ENCODE measurements around the gene EXPH5.

Gene EXPH5

DNA sequence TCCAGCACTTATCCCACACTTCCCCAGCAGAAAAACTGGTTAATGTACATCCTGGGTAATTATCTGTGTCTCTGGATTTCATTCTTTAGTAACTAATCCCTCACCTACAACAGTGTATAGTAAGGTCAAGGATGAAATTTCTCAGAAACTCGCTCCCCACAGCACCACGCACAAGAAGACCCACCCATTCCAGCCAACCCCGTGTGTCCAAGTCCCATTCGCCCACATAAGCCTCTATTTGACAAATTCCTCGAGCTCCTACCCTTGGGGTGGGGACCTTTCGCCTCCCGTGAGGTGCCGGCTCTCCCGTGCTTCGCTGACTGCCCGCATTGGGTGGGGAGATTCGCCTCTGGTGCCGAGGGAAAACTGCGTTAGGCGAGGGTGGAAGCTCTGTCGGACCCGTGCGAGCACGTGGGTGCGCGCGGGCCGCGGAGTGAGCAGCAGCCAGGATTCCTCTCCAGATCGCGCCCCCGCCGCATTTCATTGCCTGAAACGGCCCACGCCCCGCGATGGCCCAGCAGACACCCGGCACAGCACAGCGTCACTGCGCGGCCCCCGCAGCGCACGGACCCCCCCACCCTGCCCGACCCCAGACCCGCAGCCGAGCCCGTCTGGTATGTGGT is 866 bp downstream of the EXPH5 start (continued):
- TF ChIP-seq, protein P1, sequence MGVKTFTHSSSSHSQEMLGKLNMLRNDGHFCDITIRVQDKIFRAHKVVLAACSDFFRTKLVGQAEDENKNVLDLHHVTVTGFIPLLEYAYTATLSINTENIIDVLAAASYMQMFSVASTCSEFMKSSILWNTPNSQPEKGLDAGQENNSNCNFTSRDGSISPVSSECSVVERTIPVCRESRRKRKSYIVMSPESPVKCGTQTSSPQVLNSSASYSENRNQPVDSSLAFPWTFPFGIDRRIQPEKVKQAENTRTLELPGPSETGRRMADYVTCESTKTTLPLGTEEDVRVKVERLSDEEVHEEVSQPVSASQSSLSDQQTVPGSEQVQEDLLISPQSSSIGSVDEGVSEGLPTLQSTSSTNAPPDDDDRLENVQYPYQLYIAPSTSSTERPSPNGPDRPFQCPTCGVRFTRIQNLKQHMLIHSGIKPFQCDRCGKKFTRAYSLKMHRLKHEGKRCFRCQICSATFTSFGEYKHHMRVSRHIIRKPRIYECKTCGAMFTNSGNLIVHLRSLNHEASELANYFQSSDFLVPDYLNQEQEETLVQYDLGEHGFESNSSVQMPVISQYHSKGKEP (tag by site-specific recombination; IDR thresholded peaks at IDR 0.05), result no peak
- TF ChIP-seq MYNN (tag by site-specific recombination; IDR thresholded peaks at IDR 0.05; ENCODE audit: borderline replicate concordance), result no peak
- TF ChIP-seq ZNF521 (tag by site-specific recombination; IDR thresholded peaks at IDR 0.05), result no peak
- TF ChIP-seq, protein P2, sequence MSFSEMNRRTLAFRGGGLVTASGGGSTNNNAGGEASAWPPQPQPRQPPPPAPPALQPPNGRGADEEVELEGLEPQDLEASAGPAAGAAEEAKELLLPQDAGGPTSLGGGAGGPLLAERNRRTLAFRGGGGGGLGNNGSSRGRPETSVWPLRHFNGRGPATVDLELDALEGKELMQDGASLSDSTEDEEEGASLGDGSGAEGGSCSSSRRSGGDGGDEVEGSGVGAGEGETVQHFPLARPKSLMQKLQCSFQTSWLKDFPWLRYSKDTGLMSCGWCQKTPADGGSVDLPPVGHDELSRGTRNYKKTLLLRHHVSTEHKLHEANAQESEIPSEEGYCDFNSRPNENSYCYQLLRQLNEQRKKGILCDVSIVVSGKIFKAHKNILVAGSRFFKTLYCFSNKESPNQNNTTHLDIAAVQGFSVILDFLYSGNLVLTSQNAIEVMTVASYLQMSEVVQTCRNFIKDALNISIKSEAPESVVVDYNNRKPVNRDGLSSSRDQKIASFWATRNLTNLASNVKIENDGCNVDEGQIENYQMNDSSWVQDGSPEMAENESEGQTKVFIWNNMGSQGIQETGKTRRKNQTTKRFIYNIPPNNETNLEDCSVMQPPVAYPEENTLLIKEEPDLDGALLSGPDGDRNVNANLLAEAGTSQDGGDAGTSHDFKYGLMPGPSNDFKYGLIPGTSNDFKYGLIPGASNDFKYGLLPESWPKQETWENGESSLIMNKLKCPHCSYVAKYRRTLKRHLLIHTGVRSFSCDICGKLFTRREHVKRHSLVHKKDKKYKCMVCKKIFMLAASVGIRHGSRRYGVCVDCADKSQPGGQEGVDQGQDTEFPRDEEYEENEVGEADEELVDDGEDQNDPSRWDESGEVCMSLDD (tag by site-specific recombination; IDR thresholded peaks at IDR 0.05), result no peak
- TF ChIP-seq ZNF341 (tag by site-specific recombination; IDR thresholded peaks at IDR 0.05; ENCODE audit: low read depth), result peak; percentile 23; the same call in 1 of the 2 replicates
- TF ChIP-seq ZNF274 (IDR thresholded peaks at IDR 0.05; ENCODE audit: low read length), result no peak
- no peak for TF ChIP-seq ZNF274 (tag by site-specific recombination; IDR thresholded peaks at IDR 0.05; ENCODE audit: borderline replicate concordance)
- no peak for TF ChIP-seq ZNF600 (tag by site-specific recombination; IDR thresholded peaks at IDR 0.05)
- TF ChIP-seq, protein P3, sequence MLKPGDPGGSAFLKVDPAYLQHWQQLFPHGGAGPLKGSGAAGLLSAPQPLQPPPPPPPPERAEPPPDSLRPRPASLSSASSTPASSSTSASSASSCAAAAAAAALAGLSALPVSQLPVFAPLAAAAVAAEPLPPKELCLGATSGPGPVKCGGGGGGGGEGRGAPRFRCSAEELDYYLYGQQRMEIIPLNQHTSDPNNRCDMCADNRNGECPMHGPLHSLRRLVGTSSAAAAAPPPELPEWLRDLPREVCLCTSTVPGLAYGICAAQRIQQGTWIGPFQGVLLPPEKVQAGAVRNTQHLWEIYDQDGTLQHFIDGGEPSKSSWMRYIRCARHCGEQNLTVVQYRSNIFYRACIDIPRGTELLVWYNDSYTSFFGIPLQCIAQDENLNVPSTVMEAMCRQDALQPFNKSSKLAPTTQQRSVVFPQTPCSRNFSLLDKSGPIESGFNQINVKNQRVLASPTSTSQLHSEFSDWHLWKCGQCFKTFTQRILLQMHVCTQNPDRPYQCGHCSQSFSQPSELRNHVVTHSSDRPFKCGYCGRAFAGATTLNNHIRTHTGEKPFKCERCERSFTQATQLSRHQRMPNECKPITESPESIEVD (tag by site-specific recombination; IDR thresholded peaks at IDR 0.05), result no peak
- TF ChIP-seq ZNF10 (tag by site-specific recombination; IDR thresholded peaks at IDR 0.05), result no peak
- TF ChIP-seq GLIS2 (tag by site-specific recombination; IDR thresholded peaks at IDR 0.05), result peak; percentile 74
- TF ChIP-seq OSR2 (tag by site-specific recombination; IDR thresholded peaks at IDR 0.05), result no peak
- TF ChIP-seq, protein P4, sequence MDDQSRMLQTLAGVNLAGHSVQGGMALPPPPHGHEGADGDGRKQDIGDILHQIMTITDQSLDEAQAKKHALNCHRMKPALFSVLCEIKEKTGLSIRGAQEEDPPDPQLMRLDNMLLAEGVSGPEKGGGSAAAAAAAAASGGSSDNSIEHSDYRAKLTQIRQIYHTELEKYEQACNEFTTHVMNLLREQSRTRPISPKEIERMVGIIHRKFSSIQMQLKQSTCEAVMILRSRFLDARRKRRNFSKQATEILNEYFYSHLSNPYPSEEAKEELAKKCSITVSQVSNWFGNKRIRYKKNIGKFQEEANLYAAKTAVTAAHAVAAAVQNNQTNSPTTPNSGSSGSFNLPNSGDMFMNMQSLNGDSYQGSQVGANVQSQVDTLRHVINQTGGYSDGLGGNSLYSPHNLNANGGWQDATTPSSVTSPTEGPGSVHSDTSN (CRISPR knock-in tag; IDR thresholded peaks at IDR 0.05), result no peak; the same call in 1 of the 2 replicates
- TF ChIP-seq, protein P5, sequence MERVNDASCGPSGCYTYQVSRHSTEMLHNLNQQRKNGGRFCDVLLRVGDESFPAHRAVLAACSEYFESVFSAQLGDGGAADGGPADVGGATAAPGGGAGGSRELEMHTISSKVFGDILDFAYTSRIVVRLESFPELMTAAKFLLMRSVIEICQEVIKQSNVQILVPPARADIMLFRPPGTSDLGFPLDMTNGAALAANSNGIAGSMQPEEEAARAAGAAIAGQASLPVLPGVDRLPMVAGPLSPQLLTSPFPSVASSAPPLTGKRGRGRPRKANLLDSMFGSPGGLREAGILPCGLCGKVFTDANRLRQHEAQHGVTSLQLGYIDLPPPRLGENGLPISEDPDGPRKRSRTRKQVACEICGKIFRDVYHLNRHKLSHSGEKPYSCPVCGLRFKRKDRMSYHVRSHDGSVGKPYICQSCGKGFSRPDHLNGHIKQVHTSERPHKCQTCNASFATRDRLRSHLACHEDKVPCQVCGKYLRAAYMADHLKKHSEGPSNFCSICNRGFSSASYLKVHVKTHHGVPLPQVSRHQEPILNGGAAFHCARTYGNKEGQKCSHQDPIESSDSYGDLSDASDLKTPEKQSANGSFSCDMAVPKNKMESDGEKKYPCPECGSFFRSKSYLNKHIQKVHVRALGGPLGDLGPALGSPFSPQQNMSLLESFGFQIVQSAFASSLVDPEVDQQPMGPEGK (tag by site-specific recombination; IDR thresholded peaks at IDR 0.05), result peak; percentile 38; the same call in 1 of the 2 replicates

DNA sequence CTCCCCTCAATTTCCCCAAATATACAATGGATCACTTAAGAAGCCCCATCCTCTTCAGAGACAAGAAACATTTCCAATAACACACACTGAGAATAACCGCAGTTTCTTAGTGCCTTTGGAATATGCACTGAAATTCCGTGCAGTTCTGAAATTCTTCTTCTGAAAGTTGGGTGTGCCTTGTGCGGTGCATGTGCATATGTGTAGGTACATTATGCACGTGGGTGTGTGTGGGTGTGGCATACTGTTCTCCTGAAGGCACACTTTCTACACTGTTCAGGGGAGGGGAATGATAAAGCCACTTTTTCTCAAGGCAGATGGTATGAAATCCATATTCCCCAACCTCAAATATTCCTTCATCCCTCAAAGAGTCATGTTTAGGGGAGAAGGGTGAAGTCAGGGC is 1.7 kb downstream of the EXPH5 start:
- Histone ChIP-seq H3K36me3 (ENCODE audit: control insufficient read depth in 2 of 2, insufficient read depth in 1 of 2, low read length in 2 of 2) (no peaks in the 10 kb centered on the region), H3K4me3 (ENCODE audit: low read depth, low read length) (no peak overlapping the region), H3K4me1 (ENCODE audit: control insufficient read depth, insufficient read depth, low read length) (no peaks in the 10 kb centered on the region), H3K9me3 (ENCODE audit: control insufficient read depth, insufficient read depth, low read depth, low read length) (no peaks in the 10 kb centered on the region), H3K27ac (ENCODE audit: extremely low read depth, low read depth, low read length) (no peak overlapping the region)
- no peak for TF ChIP-seq ZNF654 (tag by site-specific recombination; IDR thresholded peaks at IDR 0.05; ENCODE audit: low read depth)
- TF ChIP-seq KLF1 (tag by site-specific recombination; IDR thresholded peaks at IDR 0.05), result peak; percentile 50; the same call in 1 of the 2 replicates
- no peak for TF ChIP-seq ZNF214 (tag by site-specific recombination; IDR thresholded peaks at IDR 0.05; ENCODE audit: borderline replicate concordance)
- peak; percentile 75 for TF ChIP-seq ZFHX2 (tag by site-specific recombination; conservative IDR thresholded peaks at IDR 0.05)
- no peak for TF ChIP-seq ZNF843 (tag by site-specific recombination; IDR thresholded peaks at IDR 0.05)
- TF ChIP-seq KLF10 (tag by site-specific recombination; IDR thresholded peaks at IDR 0.05), result no peak
- peak; percentile 67 for TF ChIP-seq KLF9 (tag by site-specific recombination; IDR thresholded peaks at IDR 0.05; ENCODE audit: low read depth)
- TF ChIP-seq EGR2 (tag by site-specific recombination; IDR thresholded peaks at IDR 0.05; ENCODE audit: low read depth), result peak; percentile 72; the same call in 1 of the 2 replicates
- POLR2A ChIA-PET, result no interaction called here
- CTCF ChIA-PET, result no interaction called here
